A673 (cell line): Measurements from ENCODE around the gene ROR1. TPM values are rescaled to one million over a fixed set of nuclear protein-coding genes. Genes with fewer than 3 reads are reported as not detected.
A peak's percentile ranks its signal among the peaks of the same experiment; 100 is the strongest.

Source experiments
- BruUV-seq: library from RNA; stranded (reverse); fragments of 400-500 nt; replicated peaks from 2 replicates; lab custom pipeline; 2021; lab: Mats Ljungman, UMichigan
- CTCF ChIA-PET: fragments of 300-600 bp; sonication (Branson Sonifier 250); formaldehyde crosslinking; loops from one replicate; lab custom pipeline; 2022; ENCODE audit warnings: antibody characterized with exemption; lab: Charles Lee
- POLR2A ChIA-PET: fragments of 300-600 bp; sonication (Branson Sonifier 250); formaldehyde crosslinking; loops from one replicate; lab custom pipeline; 2022; ENCODE audit warnings: antibody characterized with exemption; ENCODE audit not compliant: low non-redundant PET; lab: Charles Lee
- DNase-seq: peaks from one replicate; pipeline ENCODE4 v3.0.0-alpha.2; 2015; ENCODE audit warnings: low spot score
- H3K27ac ChIP-seq: fragments of 200-600 bp; sonication (generic); 2 replicates; pipeline ENCODE4 v1.5.1; 2016; ENCODE audit warnings: mixed run types, low read depth, mild to moderate bottlenecking, mixed read lengths, antibody characterized with exemption, low read length; ENCODE audit not compliant: poor library complexity, severe bottlenecking
- H3K27me3 ChIP-seq: fragments of 200-600 bp; sonication (generic); replicated peaks from 2 replicates; pipeline ENCODE4 v1.6.1; 2017; ENCODE audit warnings: mixed run types, low read depth, mild to moderate bottlenecking, mixed read lengths, antibody characterized with exemption, low read length; ENCODE audit not compliant: insufficient read depth, poor library complexity
- H3K36me3 ChIP-seq: fragments of 200-600 bp; sonication (generic); 2 replicates; pipeline ENCODE4 v1.6.1; 2016; ENCODE audit warnings: mixed run types, mild to moderate bottlenecking, mixed read lengths, antibody characterized with exemption, low read length; ENCODE audit not compliant: insufficient read depth, poor library complexity, severe bottlenecking
- H3K4me1 ChIP-seq: fragments of 200-600 bp; sonication (generic); 2 replicates; pipeline ENCODE4 v1.6.1; 2017; ENCODE audit warnings: mixed run types, mild to moderate bottlenecking, mixed read lengths, antibody characterized with exemption, low read length; ENCODE audit not compliant: insufficient read depth, poor library complexity, severe bottlenecking
- H3K4me3 ChIP-seq: fragments of 200-600 bp; sonication (generic); 2 replicates; pipeline ENCODE4 v1.5.1; 2016; ENCODE audit warnings: low read depth, mixed run types, mild to moderate bottlenecking, mixed read lengths, low read length; ENCODE audit not compliant: poor library complexity, severe bottlenecking
- H3K9me3 ChIP-seq: fragments of 200-600 bp; sonication (generic); 2 replicates; pipeline ENCODE4 v1.6.1; 2016; ENCODE audit warnings: mixed run types, low read depth, mild to moderate bottlenecking, mixed read lengths, antibody characterized with exemption, low read length; ENCODE audit not compliant: poor library complexity, severe bottlenecking
- EZH2 ChIP-seq: fragments of 200-600 bp; sonication (generic); IDR thresholded peaks from 2 replicates; pipeline ENCODE4 v1.6.1; 2017; ENCODE audit warnings: borderline replicate concordance, low read depth, mild to moderate bottlenecking, mixed read lengths, antibody characterized with exemption, low read length; ENCODE audit not compliant: poor library complexity, severe bottlenecking
- intact Hi-C: fragments of 100-400 bp; cut with micrococcal nuclease; formaldehyde crosslinking; loops from one replicate; pipeline ENCODE4 v1.10.0; 2022; ENCODE audit not compliant: unreplicated experiment
- total RNA-seq: library from RNA; stranded (reverse); gene quantifications from 2 replicates; pipeline ENCODE4 v1.2.3, GENCODE V29; 2021
- TF ChIP-seq, protein P1 (sequence below): fragments of 300-800, 200-600 bp; sonication (generic); conservative IDR thresholded peaks from 2 replicates; pipeline ENCODE4 v1.5.1; 2017; ENCODE audit warnings: low read depth, mild to moderate bottlenecking, antibody characterized with exemption, low read length, moderate library complexity, mixed read lengths

The ROR1 gene
- total RNA-seq, 1 experiment from 2014 or later, result 7.4 TPM

DNA sequence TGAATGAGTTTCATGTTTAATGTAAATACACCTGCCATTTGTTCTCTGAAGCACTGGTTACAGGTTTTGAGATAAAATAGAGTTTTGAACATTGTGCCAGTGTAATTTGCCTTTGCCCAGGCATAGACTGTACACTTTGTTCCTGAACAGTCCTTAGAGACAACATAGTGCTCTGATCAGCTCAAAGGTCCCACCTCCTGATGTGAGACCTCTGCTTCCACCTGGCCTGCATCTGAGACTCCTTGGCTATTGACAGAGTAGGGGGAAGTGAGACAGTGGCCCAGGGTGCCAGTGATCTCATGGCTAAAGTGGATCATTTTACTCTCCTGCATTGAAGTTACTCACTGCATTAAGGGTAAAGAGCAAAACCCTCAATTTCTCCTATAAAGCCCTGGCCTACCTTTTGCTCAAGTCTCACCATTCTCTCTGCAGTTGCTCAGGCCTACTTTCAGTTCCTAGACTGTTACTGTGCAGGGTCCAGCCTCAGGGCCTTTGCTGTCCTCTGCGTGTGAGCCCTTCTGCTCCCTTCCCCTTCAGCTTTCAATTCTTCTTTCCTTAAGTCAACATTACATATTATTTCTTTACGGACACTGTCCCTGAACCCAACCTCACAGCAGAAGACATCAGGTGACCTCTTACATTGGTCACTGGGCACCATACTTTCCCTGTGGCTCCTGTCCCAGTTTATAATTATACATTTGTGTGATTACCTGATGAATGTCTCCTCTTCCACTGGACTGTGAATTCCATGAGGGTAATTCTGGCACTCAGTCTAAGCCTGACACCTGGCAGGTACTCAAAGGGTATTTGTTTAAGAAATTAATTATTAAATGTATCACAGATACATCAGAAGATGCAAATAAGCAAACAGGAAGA is 142.9 kb downstream of the ROR1 start:
- POLR2A ChIA-PET, result no interaction called here
- no peaks in the 10 kb centered on the region for H3K36me3 ChIP-seq
- intact Hi-C loops, result loop anchor here (5.0 kb wide), 2 partner anchors 144 to 299 kb away; partner anchors contain the start of gene ROR1

DNA sequence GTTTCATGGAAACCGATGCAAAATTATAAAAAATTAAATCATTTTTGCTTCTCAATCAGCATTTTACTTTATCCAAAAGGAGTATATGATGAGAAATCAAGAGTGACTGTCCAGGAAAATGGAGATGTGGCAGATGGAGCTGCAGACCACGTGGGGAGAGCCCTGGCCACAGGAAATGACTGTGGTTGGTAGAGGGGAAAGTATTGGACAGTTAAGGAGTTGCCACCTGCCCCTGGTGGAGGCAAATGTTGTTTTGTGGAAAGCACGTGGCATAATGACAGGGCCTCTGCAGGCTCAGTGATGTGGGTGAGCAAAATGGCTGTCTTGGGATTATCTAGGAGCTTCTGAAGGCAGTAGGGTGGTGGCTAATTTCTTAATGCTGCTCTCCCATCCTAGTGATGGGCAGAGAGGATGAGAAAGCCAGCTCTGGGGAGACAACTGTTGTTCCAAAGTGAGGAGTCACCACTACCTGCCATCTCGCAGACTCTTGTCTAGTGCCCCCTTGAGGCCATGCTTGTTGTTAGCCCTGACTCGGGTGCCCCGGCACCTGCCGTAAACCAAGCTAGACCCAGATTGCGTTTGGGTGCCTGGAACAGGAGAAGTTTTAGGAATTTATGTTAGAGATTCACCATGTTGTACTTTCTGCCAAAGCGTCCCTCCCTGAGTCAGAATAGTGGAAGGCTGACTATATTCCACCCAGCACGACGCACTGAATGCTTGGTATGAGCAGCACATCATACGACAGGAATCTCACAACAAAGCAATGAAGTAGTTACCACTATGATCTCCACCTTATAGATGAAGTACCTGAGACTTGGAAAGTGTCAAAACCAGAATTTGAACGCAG is 144.0 kb downstream of the ROR1 start:
- peak; percentile 50 for DNase-seq
- intact Hi-C loops, result loop anchor here (5.0 kb wide), 2 partner anchors 145 to 300 kb away; partner anchors contain the start of gene ROR1

More for the DNA sequence above, 142.9 kb downstream of the ROR1 start:
- H3K27me3 ChIP-seq, result no peaks in the 10 kb centered on the region
- H3K4me3 ChIP-seq, result no peak overlapping the region
- H3K9me3 ChIP-seq, result no peaks in the 10 kb centered on the region
- no peak overlapping the region for H3K27ac ChIP-seq
- peaks cover 19% of the 10 kb centered on the region for H3K4me1 ChIP-seq
- TF ChIP-seq EZH2, result no peak
- TF ChIP-seq, protein P1, sequence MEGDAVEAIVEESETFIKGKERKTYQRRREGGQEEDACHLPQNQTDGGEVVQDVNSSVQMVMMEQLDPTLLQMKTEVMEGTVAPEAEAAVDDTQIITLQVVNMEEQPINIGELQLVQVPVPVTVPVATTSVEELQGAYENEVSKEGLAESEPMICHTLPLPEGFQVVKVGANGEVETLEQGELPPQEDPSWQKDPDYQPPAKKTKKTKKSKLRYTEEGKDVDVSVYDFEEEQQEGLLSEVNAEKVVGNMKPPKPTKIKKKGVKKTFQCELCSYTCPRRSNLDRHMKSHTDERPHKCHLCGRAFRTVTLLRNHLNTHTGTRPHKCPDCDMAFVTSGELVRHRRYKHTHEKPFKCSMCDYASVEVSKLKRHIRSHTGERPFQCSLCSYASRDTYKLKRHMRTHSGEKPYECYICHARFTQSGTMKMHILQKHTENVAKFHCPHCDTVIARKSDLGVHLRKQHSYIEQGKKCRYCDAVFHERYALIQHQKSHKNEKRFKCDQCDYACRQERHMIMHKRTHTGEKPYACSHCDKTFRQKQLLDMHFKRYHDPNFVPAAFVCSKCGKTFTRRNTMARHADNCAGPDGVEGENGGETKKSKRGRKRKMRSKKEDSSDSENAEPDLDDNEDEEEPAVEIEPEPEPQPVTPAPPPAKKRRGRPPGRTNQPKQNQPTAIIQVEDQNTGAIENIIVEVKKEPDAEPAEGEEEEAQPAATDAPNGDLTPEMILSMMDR, result no peak
- no peak for DNase-seq
- no TSS peak for BruUV-seq
- CTCF ChIA-PET, result no interaction called here

More for the DNA sequence above, 144.0 kb downstream of the ROR1 start:
- Histone ChIP-seq H3K4me3 (no peak overlapping the region), H3K36me3 (no peaks in the 10 kb centered on the region), H3K4me1 (peaks cover 20% of the 10 kb centered on the region), H3K27me3 (no peaks in the 10 kb centered on the region), H3K9me3 (no peaks in the 10 kb centered on the region), H3K27ac (no peak overlapping the region)
- BruUV-seq, result no TSS peak
- POLR2A ChIA-PET, result no interaction called here
- no peak for TF ChIP-seq EZH2
- TF ChIP-seq, protein P1, result peak; percentile 64
- CTCF ChIA-PET, result interaction anchor here (0.5 to 1.2 kb wide), 3 partner anchors 161 to 226 kb away, joined by 3 to 9 read pairs (median 4); no protein-coding TSS in a partner anchor
